Stimulated activated CD4-positive, alpha-beta T cell treated with anti-CD3 and anti-CD28 coated beads, Interleukin-12 subunit alpha, Interleukin-12 subunit beta, amount 100 ng/mL, for 24 hours (primary cell): ENCODE measurements around the gene TMEM255B.

Experiments used
- DNase-seq, 2 experiments: peaks; one replicate each; pipeline ENCODE4 v3.0.0-alpha.2; 2020; ENCODE audit warnings: low read depth in 2 of 2

The TMEM255B gene

DNA sequence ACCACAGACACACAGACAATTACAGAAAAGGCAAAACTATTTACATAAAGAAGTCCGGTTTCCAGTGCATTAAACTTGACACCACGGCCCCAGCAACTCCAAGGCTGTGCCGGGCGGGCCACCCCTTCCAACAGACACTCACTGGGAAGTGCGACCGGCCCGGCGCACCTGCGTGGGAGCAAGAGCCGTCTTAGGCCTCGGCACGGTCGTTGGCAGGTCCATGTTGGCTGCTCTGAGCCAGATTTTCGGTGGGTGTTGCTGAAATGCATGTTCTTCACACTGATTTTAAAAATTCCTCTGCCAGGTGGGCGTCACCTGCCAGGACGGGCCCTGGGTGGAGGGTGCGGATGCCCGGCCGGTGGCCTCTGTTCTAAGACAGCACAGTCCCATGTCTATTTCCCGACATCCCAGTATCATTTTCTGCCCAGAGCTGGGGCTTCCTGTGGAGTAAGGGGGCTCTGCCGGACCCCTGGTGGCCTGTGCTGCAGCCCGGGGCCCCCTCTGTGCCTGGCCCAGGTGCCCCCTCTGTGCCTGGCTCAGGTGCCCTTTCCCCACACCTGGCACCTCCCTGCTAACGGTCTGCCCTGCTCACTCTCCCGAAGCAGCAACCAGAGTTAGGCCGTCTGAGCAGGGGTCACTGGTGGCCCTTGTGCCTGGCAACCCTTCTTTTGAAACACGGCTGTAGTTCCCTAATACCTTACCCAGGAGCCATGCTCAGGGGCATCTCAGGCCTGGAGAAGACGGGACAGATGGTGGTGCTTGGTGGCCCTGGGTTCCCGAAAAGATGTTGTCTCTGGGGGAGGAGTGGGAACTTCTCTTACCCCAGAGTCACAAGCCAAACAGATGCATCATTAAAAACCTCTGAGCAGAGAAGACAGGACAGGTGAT is 9.2 kb downstream of the TMEM255B start:
- DNase-seq = no peak

DNA sequence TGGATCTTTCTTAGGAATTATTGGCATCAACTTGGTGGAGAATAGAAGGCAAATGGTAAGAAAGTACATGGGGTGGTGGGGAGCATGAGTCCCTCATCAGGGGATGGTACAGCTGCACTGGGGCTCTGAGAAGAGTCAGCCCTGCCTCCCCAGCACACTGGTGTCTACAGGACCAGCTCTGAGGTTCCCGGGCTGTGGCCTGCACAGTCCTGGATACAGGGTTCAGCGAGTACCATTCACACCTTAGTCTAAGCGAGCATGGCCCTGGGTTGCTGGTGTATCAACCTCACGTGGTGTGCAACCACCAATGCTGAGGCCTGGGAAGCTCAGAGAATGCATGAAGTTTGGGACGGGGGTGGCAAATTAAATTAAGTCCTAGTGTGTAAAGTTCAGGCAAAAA is 10.1 kb downstream of the TMEM255B start:
- no peak for DNase-seq

DNA sequence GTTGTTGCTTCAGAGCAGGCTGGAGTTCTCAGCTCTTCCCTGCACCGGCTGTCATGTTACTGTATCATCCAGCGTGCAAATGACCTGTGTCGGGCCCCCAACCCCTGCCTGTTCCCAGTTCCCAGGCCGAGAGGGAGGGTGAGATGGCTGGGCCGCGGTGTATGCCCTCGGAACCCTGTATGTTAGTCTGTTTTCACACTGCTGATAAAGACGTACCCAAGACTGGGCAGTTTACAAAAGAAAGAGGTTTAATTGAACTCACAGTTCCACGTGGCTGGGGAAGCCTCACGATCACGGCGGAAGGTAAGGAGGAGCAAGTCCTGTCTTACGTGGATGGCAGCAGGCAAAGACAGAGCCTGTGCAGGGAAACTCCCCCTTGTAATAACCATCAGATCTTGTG is 10.9 kb downstream of the TMEM255B start:
- DNase-seq = no peak

DNA sequence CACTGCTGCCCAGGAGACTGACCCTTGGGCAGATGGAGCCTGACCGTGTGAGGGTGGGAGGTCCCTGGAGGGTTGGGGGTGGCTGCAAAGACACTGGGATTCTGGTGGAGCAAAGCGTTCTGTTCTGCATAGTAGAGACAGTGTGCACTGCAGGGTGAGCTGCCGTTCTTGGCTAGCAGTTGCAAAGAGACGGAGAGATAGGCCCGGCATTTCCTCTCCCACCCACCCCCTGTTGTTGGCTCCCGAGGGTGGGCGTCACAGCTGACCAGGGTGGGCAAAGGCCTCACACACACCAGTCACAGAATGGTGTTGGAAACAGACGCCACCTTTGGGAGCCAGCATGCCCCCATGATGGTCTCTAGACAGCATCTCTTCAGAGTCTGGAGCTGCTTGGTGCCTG is 11.4 kb downstream of the TMEM255B start:
- no peak for DNase-seq

DNA sequence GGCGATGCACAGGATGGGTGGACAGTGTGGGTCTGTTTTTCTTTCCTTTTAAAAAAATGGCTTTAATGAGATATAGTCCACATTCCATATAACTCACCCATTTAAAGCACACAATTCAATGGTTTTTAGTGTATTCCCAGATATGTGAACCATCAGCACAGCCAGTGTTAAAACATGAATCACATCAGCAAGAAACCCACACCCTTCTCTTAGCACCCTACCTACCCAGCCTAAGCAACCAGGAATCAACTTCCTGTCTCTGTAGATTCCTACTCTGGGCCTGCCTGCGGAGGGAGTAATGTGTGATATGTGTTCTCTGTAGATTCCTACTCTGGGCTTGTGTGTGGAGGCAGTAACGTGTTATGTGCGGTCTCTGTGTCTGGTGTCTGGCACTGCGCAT is 11.9 kb downstream of the TMEM255B start:
- DNase-seq = no peak

DNA sequence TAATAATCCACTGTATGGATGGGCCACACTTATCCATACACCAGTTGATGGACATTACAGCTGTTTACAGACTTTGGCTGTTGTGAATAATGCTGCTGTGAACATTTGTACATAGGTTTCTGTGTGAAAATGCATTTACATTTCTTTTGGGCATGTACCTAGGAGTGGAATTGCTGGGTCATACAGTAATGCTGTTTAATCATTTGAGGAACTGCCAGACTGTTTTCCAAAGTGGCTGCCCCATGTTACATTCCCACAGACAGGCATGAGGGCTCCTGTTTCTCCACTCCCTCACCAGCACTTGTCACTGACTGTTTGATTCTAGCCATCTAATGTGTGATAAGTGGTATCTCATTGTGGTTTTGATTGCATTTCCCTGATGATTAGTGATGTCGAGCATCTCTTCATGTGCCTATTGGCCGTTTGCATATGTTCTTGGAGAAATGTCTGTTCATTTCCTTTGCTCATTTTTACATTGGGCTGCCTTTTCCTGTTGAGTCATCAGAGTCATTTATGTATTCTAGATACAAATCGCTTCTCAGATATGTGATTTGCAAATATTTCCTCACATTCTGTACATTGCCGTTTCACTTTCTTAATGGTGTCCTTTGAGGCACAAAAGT is 12.8 kb downstream of the TMEM255B start:
- DNase-seq = no peak

DNA sequence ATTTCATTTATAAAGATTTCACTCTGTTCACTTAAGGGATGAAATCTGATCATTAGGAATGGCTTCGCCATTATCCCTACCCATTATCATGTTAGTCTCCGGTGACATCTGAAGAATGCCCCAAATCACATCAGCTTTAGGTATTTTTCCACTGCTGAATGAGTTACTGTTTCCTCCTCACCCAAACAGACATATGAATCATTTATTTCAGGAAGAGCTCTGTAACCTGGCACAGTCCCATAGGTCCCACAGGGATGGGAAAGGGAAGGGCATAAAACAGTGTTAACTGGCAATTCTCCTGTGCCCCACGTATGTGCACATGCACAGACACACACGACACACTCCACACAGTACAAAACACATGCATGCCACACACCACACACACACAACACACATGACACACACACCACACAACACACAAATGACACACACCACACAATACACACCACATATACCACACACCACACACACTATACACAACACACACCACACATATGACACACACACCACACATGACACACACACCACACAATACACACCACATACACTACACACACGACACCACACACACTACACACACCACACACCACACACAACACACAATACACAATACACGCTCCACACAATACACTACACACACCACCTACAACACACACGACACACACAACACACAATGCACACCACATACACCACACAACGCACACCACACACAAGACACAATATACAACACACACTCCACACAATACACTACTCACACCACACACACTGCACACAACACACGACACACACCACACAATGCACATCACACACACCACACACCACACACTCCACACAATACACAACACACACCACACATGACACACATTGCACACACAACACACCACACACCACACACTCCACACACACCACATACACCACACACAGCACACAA is 15.4 kb downstream of the TMEM255B start:
- no peak for DNase-seq

DNA sequence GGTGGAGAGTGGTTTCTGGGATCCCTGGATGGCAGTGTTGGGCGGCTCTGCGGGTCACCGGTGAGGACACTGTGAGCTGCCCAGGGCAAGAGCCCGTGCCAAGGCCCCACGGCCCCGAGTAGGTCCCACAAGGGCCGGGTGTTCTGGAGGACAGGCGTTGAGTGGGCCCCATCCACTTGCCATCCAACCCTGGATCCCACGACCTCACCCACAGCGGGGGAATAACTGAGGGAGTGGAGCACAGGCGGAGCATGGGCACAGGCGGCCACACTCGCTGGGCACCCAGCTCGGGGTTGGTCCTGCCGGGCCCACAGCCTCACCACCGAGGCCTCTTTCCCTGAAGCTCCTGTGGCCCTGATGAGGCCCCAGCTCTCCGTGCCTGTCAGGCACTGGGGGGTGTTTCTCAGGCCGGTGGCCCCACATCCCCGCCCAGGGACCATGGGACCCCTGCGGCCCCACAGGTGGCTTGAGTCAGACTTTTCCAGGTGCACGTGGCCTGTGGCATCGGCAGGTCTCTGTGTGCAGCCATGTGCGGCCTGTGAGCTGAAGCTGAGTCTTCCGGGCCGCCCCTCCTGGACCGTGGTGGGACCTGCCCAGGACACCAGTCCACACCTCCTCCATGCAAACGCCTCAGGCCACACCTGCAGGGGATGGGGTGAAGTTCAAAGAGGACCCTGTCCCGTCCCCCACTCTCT is 16.6 kb downstream of the TMEM255B start:
- DNase-seq = no peak

DNA sequence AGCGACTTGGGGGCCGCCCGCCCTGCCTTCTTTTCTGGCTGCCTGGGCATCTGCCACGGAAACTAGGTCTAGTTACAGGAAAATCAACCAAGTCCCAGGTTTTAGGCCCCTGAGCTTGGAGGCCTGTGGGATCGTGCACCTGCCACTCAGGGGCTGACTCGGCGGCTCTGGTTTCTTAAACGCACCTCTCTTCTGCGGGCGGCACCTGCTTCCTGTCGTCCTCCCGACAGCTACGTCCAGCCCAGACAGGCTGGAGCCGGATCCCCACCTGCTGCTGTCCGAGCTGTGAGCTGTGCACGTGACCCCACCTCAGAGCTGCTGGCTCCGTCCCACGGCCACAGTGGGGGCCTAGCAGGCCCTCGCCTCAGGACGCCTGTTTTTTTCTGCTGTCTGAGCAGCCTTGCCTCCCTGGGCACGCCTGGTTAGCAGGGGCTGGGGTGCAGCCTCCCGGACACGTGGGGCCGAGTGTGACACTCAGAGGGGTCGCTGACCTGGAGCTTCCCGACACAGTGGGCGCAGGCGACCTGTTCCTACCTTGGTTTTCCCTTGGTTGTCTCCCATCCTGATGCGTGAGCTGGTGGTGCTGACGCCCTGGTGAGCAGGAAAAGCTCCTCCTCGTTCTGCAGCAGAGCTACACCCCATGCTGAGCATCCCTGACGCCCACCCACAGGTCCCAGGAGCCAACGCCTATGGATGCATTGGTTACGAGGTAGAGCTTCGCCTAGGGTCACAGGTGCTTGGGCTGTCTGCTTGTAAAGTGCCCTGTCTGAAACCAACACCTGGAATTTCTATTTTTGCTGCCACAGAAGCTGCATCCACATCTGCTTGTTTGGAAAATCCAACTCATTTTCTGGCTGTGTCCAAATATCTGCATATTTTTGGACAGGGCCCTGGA is 17.5 kb downstream of the TMEM255B start:
- no peak for DNase-seq

DNA sequence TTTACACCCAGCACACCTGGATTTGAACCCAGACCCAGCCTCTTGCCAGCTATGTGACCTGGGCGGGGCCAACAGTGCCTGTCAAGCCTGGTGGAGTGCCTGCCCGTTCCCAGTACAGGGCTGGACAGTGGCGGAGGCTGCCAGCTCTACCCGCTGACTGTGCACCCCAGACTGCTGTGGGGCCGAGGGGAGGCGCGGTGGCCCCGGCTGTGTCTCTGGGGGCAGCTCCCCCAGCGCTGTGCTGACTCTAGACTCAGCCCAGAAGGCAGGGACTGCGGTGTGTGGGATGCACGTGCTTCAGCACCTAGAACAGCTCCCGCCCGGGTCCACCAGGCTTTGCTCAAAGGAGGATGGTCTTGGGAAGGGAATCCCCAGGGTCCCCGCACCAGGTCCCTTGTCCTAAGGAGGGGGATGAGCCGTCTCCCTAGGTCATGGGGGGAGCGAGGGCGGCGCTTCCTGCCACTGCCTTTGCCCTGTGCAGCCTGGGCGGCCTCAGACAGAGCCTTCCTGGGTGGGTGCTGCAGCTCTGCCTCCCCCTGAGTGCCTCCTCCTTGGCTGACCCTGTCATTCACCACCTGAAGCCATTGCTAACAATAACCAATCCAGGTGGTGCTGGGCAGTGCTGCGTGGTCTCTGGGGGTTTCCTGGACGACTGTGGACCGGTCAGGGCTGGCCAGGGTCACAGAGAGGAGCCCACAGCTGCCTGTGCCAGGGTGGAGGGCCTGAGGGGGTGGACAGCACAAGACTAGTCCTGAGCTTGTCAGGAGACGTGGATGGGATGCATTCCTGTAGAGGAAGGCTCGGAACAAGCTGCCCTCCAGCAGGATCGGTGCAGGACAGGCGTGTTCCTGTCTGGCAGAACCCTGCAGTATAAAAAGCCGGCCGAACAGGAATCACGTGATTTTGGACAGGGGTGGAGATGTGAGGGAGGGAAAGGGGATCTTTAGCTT is 18.6 kb downstream of the TMEM255B start:
- DNase-seq = no peak

DNA sequence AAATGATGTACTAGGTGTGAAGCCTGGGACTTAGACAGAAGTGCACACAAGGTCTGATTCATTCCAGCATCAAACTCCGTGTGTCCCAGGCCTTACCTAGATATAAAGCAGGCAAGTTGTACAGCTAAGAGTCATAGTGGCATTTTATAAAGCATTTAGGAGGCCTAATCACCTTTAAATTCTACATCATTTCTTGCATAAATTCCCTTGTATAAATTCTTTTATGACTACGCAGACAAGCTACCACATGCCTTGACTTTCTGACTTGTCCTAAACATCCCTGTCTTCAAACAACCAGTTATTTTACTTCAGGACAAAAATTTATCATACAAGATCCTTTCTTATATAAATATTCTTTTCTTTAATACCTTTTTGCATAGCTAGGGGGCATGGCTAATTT is 22.5 kb downstream of the TMEM255B start:
- DNase-seq = no peak

DNA sequence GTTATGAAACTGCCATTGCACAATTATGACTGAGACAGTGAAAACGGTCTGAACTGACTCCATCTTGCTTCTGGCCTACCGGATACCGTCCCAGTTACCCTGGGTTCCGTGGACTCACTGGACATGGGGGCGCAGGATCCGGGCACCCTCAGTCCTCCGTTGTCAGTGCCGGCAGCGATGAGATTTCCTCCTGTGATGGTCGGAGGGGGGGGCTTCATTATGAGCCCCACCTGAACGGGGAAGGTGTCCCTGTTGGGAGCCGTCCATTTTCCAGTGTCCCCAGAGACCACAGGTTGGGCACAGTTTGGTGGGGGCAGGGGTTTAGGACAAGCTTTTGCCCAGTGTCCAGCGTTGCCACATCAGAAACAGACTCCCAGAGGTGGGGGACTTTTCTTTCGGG is 23.4 kb downstream of the TMEM255B start:
- DNase-seq = no peak

DNA sequence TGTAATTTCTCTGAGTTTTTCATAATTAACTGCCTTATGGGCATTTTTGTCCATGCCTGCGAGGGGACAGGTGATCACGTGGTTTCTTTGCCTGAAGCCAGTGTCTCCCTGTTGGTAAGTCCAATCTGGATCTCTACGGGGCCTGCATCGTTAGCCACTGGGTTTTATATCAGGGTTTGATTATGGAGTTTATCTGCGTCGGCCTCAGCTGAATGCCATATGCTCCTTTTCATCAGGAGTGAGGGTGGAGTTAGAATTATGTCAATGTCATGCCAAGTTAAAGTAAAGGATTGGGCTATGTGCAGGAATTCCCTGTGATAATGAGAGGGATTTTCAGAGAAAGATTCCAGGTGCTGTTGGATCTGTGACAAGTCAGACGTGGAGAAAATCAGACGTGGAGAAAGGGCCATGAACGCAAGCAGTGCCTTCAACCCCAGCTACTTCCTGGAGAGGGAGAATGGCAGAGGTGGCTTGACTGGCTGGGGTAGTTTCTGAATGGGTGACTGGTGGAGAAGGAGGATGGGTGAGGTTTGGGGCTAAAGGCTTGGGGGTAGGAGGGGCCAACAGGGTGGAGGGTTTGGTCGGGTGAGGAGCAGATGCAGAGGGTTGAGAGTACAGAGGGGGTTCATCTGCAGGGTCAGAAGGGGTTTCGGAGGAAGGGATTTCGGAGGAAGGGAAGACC is 24.3 kb downstream of the TMEM255B start:
- no peak for DNase-seq

DNA sequence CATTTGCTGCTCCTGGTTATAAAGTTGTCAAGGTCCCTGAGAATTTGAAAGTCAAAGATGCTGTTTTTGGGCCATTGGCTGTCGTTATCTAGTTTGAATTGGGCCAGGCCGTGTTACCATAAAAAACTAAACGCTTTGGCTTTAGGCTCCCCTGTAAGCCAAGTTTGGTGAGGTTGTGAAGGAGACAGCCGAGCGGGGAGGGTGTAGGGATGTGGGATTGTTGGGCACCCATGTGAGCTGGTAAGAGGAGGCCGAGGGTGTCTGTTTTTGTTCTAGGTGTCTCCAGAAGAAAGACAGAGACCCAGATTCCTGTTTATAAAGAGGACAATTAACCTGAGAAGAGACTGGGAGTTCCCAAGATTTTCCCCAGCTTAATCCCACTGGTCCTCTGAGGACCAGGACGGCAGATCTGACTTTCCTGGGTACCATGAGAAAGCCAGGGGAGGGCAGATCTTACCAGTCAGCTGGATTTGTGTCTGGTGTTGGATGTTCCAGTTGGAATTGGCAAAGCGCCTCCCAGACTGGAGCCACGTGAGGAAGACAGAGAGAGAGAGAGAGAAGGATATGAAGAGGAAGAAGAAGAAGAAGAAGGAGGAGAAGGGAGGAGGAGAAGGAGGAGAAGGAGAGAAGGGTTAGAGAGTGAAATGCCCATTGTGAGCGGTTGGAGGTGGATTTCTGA is 25.1 kb downstream of the TMEM255B start:
- no peak for DNase-seq

DNA sequence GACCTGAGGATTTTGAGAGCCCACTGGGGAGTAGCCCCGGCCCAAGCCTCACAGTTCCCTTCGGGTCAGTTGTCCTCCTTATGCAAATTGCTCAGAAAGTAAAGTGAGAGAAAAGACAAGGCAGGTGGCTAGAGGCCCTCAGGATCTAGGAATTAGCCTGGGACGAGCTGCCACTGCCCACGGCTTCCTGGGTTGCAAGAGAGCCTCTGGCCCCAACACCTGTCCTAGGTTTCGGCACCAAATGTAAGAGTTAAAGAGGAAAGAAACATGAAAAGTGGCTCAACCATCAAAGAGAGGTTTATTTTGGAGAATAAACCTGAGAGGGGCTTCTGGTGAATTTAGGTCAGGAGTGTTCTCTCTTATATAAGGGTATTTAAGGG is 25.6 kb downstream of the TMEM255B start:
- no peak for DNase-seq

DNA sequence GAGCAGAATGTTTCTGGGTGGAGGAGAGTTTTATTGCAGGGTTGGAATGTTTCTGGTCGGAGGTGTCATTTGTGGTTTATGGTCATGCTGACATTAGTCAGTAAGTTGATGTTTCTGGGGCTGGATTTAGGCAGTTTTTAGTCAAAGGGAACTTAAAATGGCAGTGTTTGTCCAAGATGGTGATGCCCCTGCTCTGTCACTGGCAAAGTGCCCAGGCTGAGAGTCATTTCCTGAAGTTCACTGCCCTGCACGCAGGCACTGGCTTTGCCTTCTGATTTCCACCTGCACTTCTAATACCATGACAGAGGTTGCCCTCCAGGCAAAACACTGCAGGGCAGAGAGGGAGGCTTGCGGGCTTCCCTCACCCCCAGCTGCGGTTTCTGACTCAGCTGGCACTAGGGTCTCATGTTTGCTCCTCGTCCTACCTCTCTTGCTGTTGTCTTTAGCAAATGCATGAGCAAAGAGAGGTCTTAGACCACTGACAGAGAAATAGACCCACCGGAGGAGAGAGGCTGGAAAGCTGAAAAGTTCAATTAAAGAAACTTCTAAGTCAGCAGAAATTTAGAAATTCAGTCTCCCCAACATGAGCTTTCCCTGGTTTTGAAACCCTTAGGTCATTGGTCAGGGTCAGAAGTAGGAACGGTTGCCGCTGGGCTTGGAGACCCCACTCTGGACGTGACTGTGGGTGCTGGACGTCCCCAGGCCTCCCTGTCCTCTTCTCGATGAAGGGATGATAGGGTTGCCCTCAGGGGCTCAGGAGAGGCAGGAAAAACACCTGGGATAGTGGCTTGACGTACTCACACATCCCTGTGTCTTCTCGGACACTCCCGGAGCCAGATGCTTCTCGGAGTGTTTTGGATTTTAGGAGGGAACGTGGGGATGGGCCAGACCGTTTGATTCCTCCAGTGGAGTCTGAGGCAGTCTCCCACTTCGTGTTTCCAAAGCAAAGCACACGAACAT is 26.3 kb downstream of the TMEM255B start:
- DNase-seq = no peak

DNA sequence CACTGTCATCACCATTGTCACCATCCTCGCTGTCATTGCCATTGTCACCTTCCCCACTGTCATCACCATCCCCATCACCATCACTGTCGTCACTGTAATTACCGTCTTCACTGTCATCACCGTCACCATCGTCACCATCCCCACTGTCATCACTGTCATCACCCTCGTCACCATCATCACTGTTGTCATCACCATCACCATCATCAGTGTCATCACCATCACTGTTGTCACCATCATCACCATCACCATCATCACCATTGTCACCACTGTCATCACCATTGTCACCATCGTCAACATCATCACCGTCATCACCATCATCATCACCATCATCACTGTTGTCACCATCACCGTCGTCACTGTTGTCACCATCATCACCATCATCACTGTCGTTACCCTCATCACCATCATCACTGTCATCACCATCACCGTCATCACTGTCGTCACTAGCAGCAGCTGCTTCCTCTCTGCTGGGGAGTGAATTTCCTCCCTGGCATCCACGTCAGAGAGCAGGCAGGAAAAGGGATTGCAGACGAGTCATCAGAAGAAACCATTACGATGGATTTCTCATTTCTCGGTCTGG is 27.3 kb downstream of the TMEM255B start:
- DNase-seq = no peak
